GM19397 (cell line): ENCODE results near the gene RNF186.

Experiments
- ATAC-seq: cut with Tn5 transposase; IDR thresholded peaks from one replicate; pipeline ENCODE4 v1.9.1; 2021; ENCODE audit warnings: mild to moderate bottlenecking, moderate library complexity; ENCODE audit not compliant: unreplicated experiment

Gene RNF186

DNA sequence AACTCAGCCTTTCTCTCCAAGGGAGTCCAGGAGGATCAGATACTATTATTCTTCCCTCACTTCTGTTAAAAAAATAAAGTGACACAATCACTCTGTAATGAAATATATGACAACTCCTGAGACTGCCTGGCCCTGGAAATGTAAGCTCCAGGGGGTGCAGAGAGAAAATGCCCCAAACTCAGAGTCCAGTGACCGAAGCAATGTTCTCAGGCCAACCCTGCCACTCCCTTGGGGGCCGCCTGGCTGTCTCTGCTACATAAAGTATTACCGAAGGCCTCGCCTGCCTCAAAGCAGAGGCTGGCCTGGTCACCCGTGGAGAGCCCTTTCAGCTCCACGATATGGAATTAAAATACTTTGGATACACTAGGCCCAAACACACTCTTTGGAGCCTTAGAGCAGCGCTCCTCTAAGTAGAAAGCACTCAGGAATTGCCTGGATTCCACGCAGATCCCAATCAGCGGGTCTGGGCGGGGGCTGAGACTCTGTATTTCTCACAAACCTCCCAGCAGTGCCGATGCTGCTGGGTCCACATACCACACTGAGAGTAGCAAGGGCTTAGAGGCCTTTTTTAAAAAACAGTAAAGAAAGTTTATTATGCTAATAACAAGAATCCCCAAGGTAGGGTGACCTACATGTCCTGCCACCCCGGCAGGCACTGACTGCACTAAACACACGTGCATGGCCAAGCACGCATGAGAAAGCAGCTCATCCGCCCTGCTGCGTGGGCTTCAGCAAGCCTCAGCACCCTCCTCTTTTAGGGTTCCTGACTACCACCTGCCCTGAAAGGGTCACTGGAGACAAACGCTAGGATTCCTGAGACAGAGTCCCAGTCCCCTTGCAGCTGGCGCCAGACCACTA is 46.5 kb downstream of the RNF186 start:
- no peak for ATAC-seq

DNA sequence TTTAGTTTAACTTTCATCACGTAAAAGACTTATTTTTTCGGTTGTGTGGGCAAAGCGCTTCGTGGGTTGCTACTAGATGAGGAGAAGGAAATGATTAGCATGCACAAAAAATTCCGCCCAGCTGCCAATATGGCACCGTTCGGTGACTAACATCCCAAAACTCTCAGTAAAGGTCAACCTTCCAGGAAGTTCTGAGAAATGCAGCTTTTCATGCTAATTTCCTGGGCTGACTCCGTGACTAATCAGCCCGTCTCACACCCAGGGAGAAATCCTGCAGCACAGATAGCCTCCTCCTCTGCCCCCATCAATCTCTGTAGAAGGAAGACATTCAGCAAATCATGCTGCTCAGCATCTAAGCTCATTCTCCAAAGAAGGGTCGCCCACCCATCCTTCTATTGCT is 49.5 kb downstream of the RNF186 start:
- no peak for ATAC-seq

DNA sequence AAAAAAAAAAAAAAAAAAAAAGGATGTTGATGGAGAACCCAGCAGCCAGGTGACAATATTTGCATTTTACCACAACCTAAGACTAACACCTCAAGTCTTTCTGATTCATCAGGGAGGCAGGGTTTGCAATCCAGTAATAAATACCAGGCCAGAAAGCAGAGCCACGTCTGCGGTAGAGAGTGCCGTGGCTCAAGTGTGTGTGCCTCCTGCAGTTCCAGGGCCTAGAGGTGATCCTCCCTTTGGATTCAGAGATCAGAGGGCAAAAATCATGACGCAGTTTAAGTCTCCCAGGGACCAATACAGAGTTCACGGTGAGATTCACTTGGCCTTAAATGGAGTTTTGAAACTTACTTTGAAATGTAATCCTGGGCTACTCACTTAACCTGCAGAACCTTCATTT is 50.2 kb downstream of the RNF186 start:
- ATAC-seq, result no peak
